22Rv1 (cell line): ENCODE results near the gene A3GALT2.

Experiments
- CTCF ChIP-seq: fragments of 450-650 bp; IDR thresholded peaks from 2 replicates; pipeline ENCODE4 v1.5.1; 2017; ENCODE audit warnings: mild to moderate bottlenecking
- ZFX ChIP-seq: fragments of 450-650 bp; IDR thresholded peaks from 2 replicates; pipeline ENCODE4 v1.6.1; 2017; ENCODE audit warnings: antibody characterized with exemption, borderline replicate concordance

DNA sequence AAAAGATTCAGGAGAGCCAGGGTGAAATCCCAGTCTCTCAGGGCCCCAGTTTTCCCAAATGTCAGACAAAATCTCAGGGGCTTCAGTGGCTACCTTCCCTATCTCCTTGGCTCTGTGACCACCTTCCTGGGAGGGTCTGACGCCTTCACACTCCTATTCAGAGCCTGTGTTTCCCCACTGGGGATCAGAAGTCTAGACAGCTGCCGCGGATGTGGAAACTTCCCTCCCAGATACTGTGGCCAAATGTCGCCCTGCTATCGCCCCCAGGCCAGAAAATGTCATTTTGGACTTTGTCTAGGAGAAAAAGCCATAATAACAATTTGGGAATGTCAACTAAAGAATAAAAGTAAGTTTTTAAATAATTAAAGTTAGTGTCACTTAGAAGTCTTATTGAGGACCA, 15.9 kb downstream of the A3GALT2 start:
- TF ChIP-seq CTCF (no peak), ZFX (no peak)
